ENCODE data around the gene BSND. TPM values are rescaled to one million over a fixed set of nuclear protein-coding genes. Genes with fewer than 3 reads are reported as not detected.

The BSND gene
- total RNA-seq (2022; extraction: Qiagen RNA extraction; ENCODE audit: low read depth) = not detected in 5 replicates

GRCh38 chr1:54998677-54999076 is at the start of gene BSND:
BSND (plus strand) TSS chr1:54998933; CDS start chr1:54999187, 254 bp downstream.

GRCh38 chr1:54980528-54981241 is 18.0 kb upstream of the BSND start, which contains the start of gene TMEM61:
TMEM61 (plus strand) TSS chr1:54980628; CDS start chr1:54981066, 438 bp downstream.

DNA sequence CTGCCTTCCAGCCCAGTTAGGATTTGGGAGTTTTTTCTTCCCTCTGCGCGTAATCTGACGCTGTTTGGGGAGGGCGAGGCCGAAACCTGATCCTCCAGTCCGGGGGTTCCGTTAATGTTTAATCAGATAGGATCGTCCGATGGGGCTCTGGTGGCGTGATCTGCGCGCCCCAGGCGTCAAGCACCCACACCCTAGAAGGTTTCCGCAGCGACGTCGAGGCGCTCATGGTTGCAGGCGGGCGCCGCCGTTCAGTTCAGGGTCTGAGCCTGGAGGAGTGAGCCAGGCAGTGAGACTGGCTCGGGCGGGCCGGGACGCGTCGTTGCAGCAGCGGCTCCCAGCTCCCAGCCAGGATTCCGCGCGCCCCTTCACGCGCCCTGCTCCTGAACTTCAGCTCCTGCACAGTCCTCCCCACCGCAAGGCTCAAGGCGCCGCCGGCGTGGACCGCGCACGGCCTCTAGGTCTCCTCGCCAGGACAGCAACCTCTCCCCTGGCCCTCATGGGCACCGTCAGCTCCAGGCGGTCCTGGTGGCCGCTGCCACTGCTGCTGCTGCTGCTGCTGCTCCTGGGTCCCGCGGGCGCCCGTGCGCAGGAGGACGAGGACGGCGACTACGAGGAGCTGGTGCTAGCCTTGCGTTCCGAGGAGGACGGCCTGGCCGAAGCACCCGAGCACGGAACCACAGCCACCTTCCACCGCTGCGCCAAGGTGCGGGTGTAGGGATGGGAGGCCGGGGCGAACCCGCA is 40.8 kb downstream of the BSND start, which contains the start of gene PCSK9:
PCSK9 (plus strand) TSS at position 207 of the 741 bp plus-strand sequence; CDS start at position 497, 290 bp downstream.

Other genes starting within 250 kb of the BSND start
- gene PARS2, start 234.4 kb upstream of the BSND start, total RNA-seq (2022; extraction: Qiagen RNA extraction; ENCODE audit: low read depth) = 3.8 to 5.9 TPM (median 4.9 TPM) in 5 replicates
- not detected in 5 replicates for gene TTC22, start 197.6 kb upstream of the BSND start, total RNA-seq (2022; extraction: Qiagen RNA extraction; ENCODE audit: low read depth)
- gene DHCR24, start 111.7 kb upstream of the BSND start, total RNA-seq (2022; extraction: Qiagen RNA extraction; ENCODE audit: low read depth) = 35.2 to 44.0 TPM (median 39.5 TPM) in 5 replicates
- gene TMEM61, start 18.3 kb upstream of the BSND start, total RNA-seq (2022; extraction: Qiagen RNA extraction; ENCODE audit: low read depth) = 0.31 to 0.57 TPM (median 0.34 TPM) in 5 replicates
- gene PCSK9, start 40.6 kb downstream of the BSND start, total RNA-seq (2022; extraction: Qiagen RNA extraction; ENCODE audit: low read depth) = 3.0 to 5.3 TPM (median 4.1 TPM) in 5 replicates
- 12.6 to 17.2 TPM (median 14.8 TPM) in 5 replicates for gene USP24, start 216.4 kb downstream of the BSND start, total RNA-seq (2022; extraction: Qiagen RNA extraction; ENCODE audit: low read depth)

Data from A549 treated with CpdA at 1 μM for 4 hours (cell line).